Activated CD4-positive, alpha-beta T cell treated with anti-CD3 and anti-CD28 coated beads for 48 hours (primary cell): ENCODE measurements around the gene UMOD.
A peak's percentile ranks its signal among the peaks of the same experiment; 100 is the strongest.
"Not testable (repeated sequence)": the region's sequence is repeated elsewhere in the genome, so short reads cannot be mapped to it uniquely, and the experiment has no call there.

Source experiments
- DNase-seq: peaks from one replicate; pipeline ENCODE4 v3.0.0-alpha.2; 2020

The UMOD gene

GRCh38 chr16:20363191-20363590, 10.7 kb upstream of the UMOD start:
- DNase-seq = no peak

- DNase-seq = no peak
Measured at GRCh38 chr16:20359997-20360396, 7.5 kb upstream of the UMOD start.

GRCh38 chr16:20355114-20355782, 2.7 kb upstream of the UMOD start:
- no peak for DNase-seq

GRCh38 chr16:20353379-20353778, 864 bp upstream of the UMOD start:
- DNase-seq = no peak

- DNase-seq = no peak
Measured at GRCh38 chr16:20349615-20350014, 2.9 kb downstream of the UMOD start.

- peak; percentile 2 for DNase-seq
Measured at GRCh38 chr16:20348365-20349185, 3.9 kb downstream of the UMOD start.

GRCh38 chr16:20347666-20348364, 4.7 kb downstream of the UMOD start:
- no peak for DNase-seq

GRCh38 chr16:20344611-20345010, 7.9 kb downstream of the UMOD start:
- DNase-seq = no peak

GRCh38 chr16:20339744-20340143, 12.8 kb downstream of the UMOD start:
- no peak for DNase-seq

GRCh38 chr16:20336955-20337354, 15.6 kb downstream of the UMOD start:
- DNase-seq = no peak

GRCh38 chr16:20334396-20334795, 18.1 kb downstream of the UMOD start:
- DNase-seq = no peak

GRCh38 chr16:20333120-20333519, 19.4 kb downstream of the UMOD start:
- DNase-seq = no peak

- DNase-seq = no peak
Measured at GRCh38 chr16:20332411-20332810, 20.1 kb downstream of the UMOD start.

- DNase-seq = no peak
Measured at GRCh38 chr16:20331635-20332034, 20.9 kb downstream of the UMOD start.

- no peak for DNase-seq
Measured at GRCh38 chr16:20329392-20330138, 22.9 kb downstream of the UMOD start.

- no peak for DNase-seq
Measured at GRCh38 chr16:20327444-20328041, 25.0 kb downstream of the UMOD start, which contains the start of gene GP2. Gene GP2, minus strand, starts transcription at chr16:20327513. Its CDS starts 1,082 bp downstream, at chr16:20326431.

GRCh38 chr16:20326321-20326720, 26.2 kb downstream of the UMOD start:
- DNase-seq = no peak

- no peak for DNase-seq
Measured at GRCh38 chr16:20325005-20325404, 27.5 kb downstream of the UMOD start.

- no peak for DNase-seq
Measured at GRCh38 chr16:20323591-20324117, 28.9 kb downstream of the UMOD start.

- no peak for DNase-seq
Measured at GRCh38 chr16:20322696-20323095, 29.8 kb downstream of the UMOD start.

- DNase-seq = no peak
Measured at GRCh38 chr16:20321671-20322070, 30.8 kb downstream of the UMOD start.

GRCh38 chr16:20321051-20321450, 31.5 kb downstream of the UMOD start:
- DNase-seq = not testable (repeated sequence)
